Measurements from ENCODE around the gene WDR93. TPM values are rescaled to one million over a fixed set of nuclear protein-coding genes. Genes with fewer than 3 reads are reported as not detected.

The WDR93 gene
- total RNA-seq, 1 donor from 2014 or later = not detected

DNA sequence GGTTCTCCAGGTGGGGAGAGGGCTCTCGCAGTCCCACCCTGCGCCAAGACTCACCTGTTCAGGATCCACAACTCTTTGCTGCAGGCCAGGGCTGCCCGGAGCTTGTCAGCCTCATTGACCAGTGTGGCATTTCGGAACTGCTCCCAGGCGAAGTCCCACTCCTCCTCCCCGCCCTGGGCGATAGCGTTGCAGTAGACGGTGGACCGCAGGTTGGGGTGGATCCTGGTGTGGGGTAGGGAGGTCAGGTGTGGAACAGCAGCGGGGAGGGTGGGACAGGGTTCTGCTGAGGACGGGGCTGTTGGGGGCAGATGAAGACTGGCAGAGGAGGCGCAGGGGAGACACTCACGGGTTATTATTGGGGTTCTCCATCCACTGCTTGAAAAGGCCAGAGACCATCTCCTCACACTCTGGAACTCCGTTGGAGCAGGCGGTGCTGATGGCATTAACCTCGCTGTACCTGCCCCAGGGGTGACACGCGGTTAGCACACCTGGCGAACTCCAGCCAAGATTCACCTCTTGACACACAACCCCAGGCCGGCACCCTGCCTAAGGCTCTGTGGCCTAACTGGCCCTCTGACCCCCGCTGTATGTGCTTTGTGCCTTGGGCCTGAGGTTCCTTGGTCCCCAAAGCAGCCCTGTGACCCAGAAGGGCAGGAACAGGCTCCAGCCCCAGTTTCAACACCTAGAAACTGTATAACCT is 101.6 kb downstream of the WDR93 start:
- no peak for FAIRE-seq
- no peaks in the 10 kb centered on the region for H3K36me3 ChIP-seq (ENCODE audit: control insufficient read depth, insufficient read depth, low read length)
- H3K27me3 ChIP-seq (ENCODE audit: control insufficient read depth, insufficient read depth, low read length) = no peaks in the 10 kb centered on the region
- TF ChIP-seq, protein P1, sequence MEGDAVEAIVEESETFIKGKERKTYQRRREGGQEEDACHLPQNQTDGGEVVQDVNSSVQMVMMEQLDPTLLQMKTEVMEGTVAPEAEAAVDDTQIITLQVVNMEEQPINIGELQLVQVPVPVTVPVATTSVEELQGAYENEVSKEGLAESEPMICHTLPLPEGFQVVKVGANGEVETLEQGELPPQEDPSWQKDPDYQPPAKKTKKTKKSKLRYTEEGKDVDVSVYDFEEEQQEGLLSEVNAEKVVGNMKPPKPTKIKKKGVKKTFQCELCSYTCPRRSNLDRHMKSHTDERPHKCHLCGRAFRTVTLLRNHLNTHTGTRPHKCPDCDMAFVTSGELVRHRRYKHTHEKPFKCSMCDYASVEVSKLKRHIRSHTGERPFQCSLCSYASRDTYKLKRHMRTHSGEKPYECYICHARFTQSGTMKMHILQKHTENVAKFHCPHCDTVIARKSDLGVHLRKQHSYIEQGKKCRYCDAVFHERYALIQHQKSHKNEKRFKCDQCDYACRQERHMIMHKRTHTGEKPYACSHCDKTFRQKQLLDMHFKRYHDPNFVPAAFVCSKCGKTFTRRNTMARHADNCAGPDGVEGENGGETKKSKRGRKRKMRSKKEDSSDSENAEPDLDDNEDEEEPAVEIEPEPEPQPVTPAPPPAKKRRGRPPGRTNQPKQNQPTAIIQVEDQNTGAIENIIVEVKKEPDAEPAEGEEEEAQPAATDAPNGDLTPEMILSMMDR (IDR thresholded peaks at IDR 0.05; ENCODE audit: insufficient read depth, low read length, severe bottlenecking) = no peak
- H3K4me3 ChIP-seq (ENCODE audit: low read depth, low read length) = no peak overlapping the region
- DNase-seq (ENCODE audit: low read depth) = no peak

Other genes with a start within 250 kb of the WDR93 start
- gene RHCG, start 194.2 kb upstream of the WDR93 start, total RNA-seq = 247 and 322 TPM in 2 replicates
- 0.26 TPM in 2 replicates for gene TICRR, start 115.3 kb upstream of the WDR93 start, total RNA-seq
- 1.3 and 2.1 TPM in 2 replicates for gene KIF7, start 35.3 kb upstream of the WDR93 start, total RNA-seq
- under 0.01 and 0.51 TPM in 2 replicates for gene PLIN1, start 11.4 kb upstream of the WDR93 start, total RNA-seq
- 5.8 and 10.0 TPM in 2 replicates for gene PEX11A, start 57 bp upstream of the WDR93 start, total RNA-seq
- gene MESP1, start 60.4 kb downstream of the WDR93 start, total RNA-seq = 0.26 and 1.4 TPM in 2 replicates
- gene MESP2, start 85.5 kb downstream of the WDR93 start, total RNA-seq = 0.13 and 0.26 TPM in 2 replicates
- gene ANPEP, start 124.0 kb downstream of the WDR93 start, total RNA-seq = 0.13 and 0.53 TPM in 2 replicates
- 50.6 and 51.3 TPM in 2 replicates for gene AP3S2, start 203.2 kb downstream of the WDR93 start, total RNA-seq
- gene ARPIN, start 222.1 kb downstream of the WDR93 start, total RNA-seq = 4.5 and 12.9 TPM in 2 replicates

Measured in bronchial epithelial cell (primary cell).